Stimulated activated CD8-positive, alpha-beta memory T cell treated with anti-CD3 and anti-CD28 coated beads, Interleukin-7, amount 100 ng/mL, for 24 hours (primary cell): ENCODE data around the gene SCYGR3.

Experiments used
- DNase-seq: peaks from one replicate; pipeline ENCODE4 v3.0.0-alpha.2; 2020; ENCODE audit warnings: low read depth

Gene SCYGR3

GRCh38 chr2:227614740-227615139, at the start of gene SCYGR3:
Gene SCYGR3 (minus strand): TSS chr2:227614840. CDS start chr2:227614840, 0 bp downstream.
- no peak for DNase-seq

- DNase-seq: no peak
Observed at GRCh38 chr2:227661827-227662226, 47.2 kb upstream of the SCYGR3 start.

- no peak for DNase-seq
Observed at GRCh38 chr2:227661025-227661649, 46.5 kb upstream of the SCYGR3 start.

- DNase-seq: no peak
Observed at GRCh38 chr2:227657199-227657845, 42.7 kb upstream of the SCYGR3 start.

- no peak for DNase-seq
Observed at GRCh38 chr2:227655454-227655853, 40.8 kb upstream of the SCYGR3 start.

- no peak for DNase-seq
Observed at GRCh38 chr2:227654426-227654825, 39.8 kb upstream of the SCYGR3 start.

- DNase-seq: no peak
Observed at GRCh38 chr2:227653419-227653818, 38.8 kb upstream of the SCYGR3 start.

GRCh38 chr2:227643990-227644551, 29.4 kb upstream of the SCYGR3 start:
- DNase-seq: no peak

- no peak for DNase-seq
Observed at GRCh38 chr2:227642656-227643055, 28.0 kb upstream of the SCYGR3 start.

GRCh38 chr2:227634201-227634600, 19.6 kb upstream of the SCYGR3 start:
- DNase-seq: no peak

- no peak for DNase-seq
Observed at GRCh38 chr2:227632827-227633226, 18.2 kb upstream of the SCYGR3 start.

GRCh38 chr2:227630322-227630721, 15.7 kb upstream of the SCYGR3 start:
- DNase-seq: no peak

GRCh38 chr2:227629435-227629834, 14.8 kb upstream of the SCYGR3 start:
- DNase-seq: no peak

- no peak for DNase-seq
Observed at GRCh38 chr2:227627769-227628168, 13.1 kb upstream of the SCYGR3 start.

- no peak for DNase-seq
Observed at GRCh38 chr2:227626580-227627151, 12.0 kb upstream of the SCYGR3 start.

- no peak for DNase-seq
Observed at GRCh38 chr2:227625420-227625819, 10.8 kb upstream of the SCYGR3 start.

GRCh38 chr2:227623226-227623625, 8.6 kb upstream of the SCYGR3 start:
- no peak for DNase-seq

GRCh38 chr2:227617316-227618230, 2.9 kb upstream of the SCYGR3 start, which contains the start of gene SCYGR4:
Gene SCYGR4 (plus strand): TSS chr2:227617498. CDS start chr2:227617498, 0 bp downstream.
- DNase-seq: no peak

GRCh38 chr2:227616631-227617030, 2.0 kb upstream of the SCYGR3 start:
- no peak for DNase-seq

GRCh38 chr2:227615906-227616305, 1.3 kb upstream of the SCYGR3 start:
- DNase-seq: no peak

GRCh38 chr2:227615181-227615580, 541 bp upstream of the SCYGR3 start:
- DNase-seq: no peak

GRCh38 chr2:227614246-227614645, 394 bp downstream of the SCYGR3 start:
- no peak for DNase-seq
